HepG2 (cell line): ENCODE results near the gene CEACAM3. TPM values are rescaled to one million over a fixed set of nuclear protein-coding genes. Genes with fewer than 3 reads are reported as not detected.
"Not testable (repeated sequence)": the region's sequence is repeated elsewhere in the genome, so short reads cannot be mapped to it uniquely, and the experiment has no call there.

ENCODE experiments used
- ATAC-seq: fragments of 200-7000 bp; cut with Tn5 transposase; 3 replicates; pipeline ENCODE4 v1.9.1; 2020; ENCODE audit warnings: mild to moderate bottlenecking, moderate library complexity
- BruUV-seq: library from RNA; stranded (reverse); fragments of 400-500 nt; replicated peaks from 2 replicates; lab custom pipeline; 2021; lab: Mats Ljungman, UMichigan
- CTCF ChIA-PET: fragments of 300-600 bp; formaldehyde crosslinking; extraction: SDS; loops from one replicate; lab custom pipeline; 2021; ENCODE audit warnings: low total read pairs, inconsistent platforms, low intra/inter-chr PET ratio; lab: Yijun Ruan, JAX
- POLR2A ChIA-PET: fragments of 350-600 bp; sonication (Branson Sonifier 250); formaldehyde crosslinking; loops from one replicate; lab custom pipeline; 2020; ENCODE audit warnings: antibody characterized with exemption, inconsistent platforms; lab: Yijun Ruan, JAX
- DNase-seq: peaks from one replicate; pipeline ENCODE4 v3.0.0-alpha.2; 2015; ENCODE audit warnings: low spot score
- FAIRE-seq: peaks from 3 replicates; lab custom pipeline; 2011; peaks lifted over from hg19 to GRCh38; lab: Jason Lieb, UNC
- H2AFZ ChIP-seq: one replicate; pipeline ENCODE4 v1.6.1; 2011; ENCODE audit warnings: low read length, inconsistent platforms
- H3K27ac ChIP-seq: fragments of 300-600 bp; 3 replicates; pipeline ENCODE4 v1.8.0; 2011; ENCODE audit warnings: mixed run types, mild to moderate bottlenecking, mixed read lengths, low read length, inconsistent platforms; ENCODE audit not compliant: insufficient read depth; ENCODE audit errors: extremely low read length
- H3K27me3 ChIP-seq, 2 experiments: fragments of 200-600 bp in 1 of 2; 2 replicates in 1 of 2; 3 replicates in 1 of 2; pipeline versions ENCODE4 v1.6.0 to v1.8.0; 2011; ENCODE audit warnings: low read length in 2 of 2, mild to moderate bottlenecking in 2 of 2, moderate library complexity in 2 of 2, inconsistent platforms in 1 of 2; ENCODE audit not compliant: insufficient read depth in 2 of 2, control insufficient read depth in 1 of 2
- H3K36me3 ChIP-seq, 2 experiments: fragments of 200-600 bp in 1 of 2; replicated peaks in 1 of 2; 2 replicates in 1 of 2; 3 replicates in 1 of 2; pipeline versions ENCODE4 v1.5.1 to v1.8.0; 2011; ENCODE audit warnings: low read length in 2 of 2, inconsistent platforms in 1 of 2; ENCODE audit not compliant: insufficient read depth in 2 of 2, control insufficient read depth in 1 of 2
- H3K4me1 ChIP-seq: 2 replicates; pipeline ENCODE4 v1.5.1; 2012; ENCODE audit warnings: low read length, inconsistent platforms; ENCODE audit not compliant: insufficient read depth
- H3K4me2 ChIP-seq: 2 replicates; pipeline ENCODE4 v1.6.0; 2011; ENCODE audit warnings: low read depth, low read length, inconsistent platforms
- H3K4me3 ChIP-seq, 3 experiments: fragments of 200-600 bp in 1 of 3; sonication (generic), shearing (Covaris generic) in 1 of 3; replicated peaks in 1 of 3; 2 replicates each; pipeline ENCODE4 v1.5.1; 2011 to 2016; ENCODE audit warnings: low read length in 3 of 3, inconsistent platforms in 2 of 3, low read depth in 2 of 3, mild to moderate bottlenecking in 2 of 3, control low read depth in 1 of 3, mixed read lengths in 1 of 3; ENCODE audit not compliant: insufficient read depth in 1 of 3
- H3K79me2 ChIP-seq: one replicate; pipeline ENCODE4 v1.6.1; 2011; ENCODE audit warnings: low read length, inconsistent platforms; ENCODE audit not compliant: insufficient read depth
- H3K9ac ChIP-seq: 2 replicates; pipeline ENCODE4 v1.6.0; 2011; ENCODE audit warnings: mild to moderate bottlenecking, low read depth, low read length, inconsistent platforms; ENCODE audit not compliant: insufficient read depth
- H3K9me3 ChIP-seq: 2 replicates; pipeline ENCODE4 v1.5.1; 2012; ENCODE audit warnings: mild to moderate bottlenecking, low read length
- H4K20me1 ChIP-seq: 2 replicates; pipeline ENCODE4 v1.6.0; 2011; ENCODE audit warnings: inconsistent platforms, mild to moderate bottlenecking, low read length, moderate library complexity; ENCODE audit not compliant: insufficient read depth
- ASH2L ChIP-seq: fragments of 300-600, 200-600 bp; sonication (generic); IDR thresholded peaks from 2 replicates; pipeline ENCODE4 v1.7.0; 2017; ENCODE audit warnings: low read depth, mild to moderate bottlenecking, moderate library complexity, mixed read lengths, low read length; ENCODE audit not compliant: insufficient read length
- ATM ChIP-seq: fragments of 450-650 bp; IDR thresholded peaks from 2 replicates; pipeline ENCODE4 v1.7.1; 2017; ENCODE audit warnings: mild to moderate bottlenecking, borderline replicate concordance
- EP300 ChIP-seq, 3 experiments: sonication (generic) in 1 of 3; formaldehyde crosslinking in 1 of 3; IDR thresholded peaks; 2 replicates each; pipeline versions ENCODE4 v1.5.1 to v1.6.1; 2011 to 2020; ENCODE audit warnings: low read depth in 2 of 3, low read length in 2 of 3, borderline replicate concordance in 1 of 3, improper control_type of control experiment in 1 of 3, mild to moderate bottlenecking in 1 of 3, missing genetic modification reagents in 1 of 3, moderate library complexity in 1 of 3
- KLF15 ChIP-seq: sonication (generic); formaldehyde crosslinking; IDR thresholded peaks from 2 replicates; pipeline ENCODE4 v1.8.1; 2023; ENCODE audit warnings: borderline replicate concordance, mild to moderate bottlenecking, inconsistent platforms, missing genetic modification reagents, mixed read lengths
- MAX ChIP-seq: IDR thresholded peaks from 2 replicates; pipeline ENCODE4 v1.6.1; 2012; ENCODE audit warnings: inconsistent platforms
- NFIC ChIP-seq: IDR thresholded peaks from 2 replicates; pipeline ENCODE4 v1.6.1; 2012; ENCODE audit warnings: mild to moderate bottlenecking, low read length, inconsistent platforms
- PITX1 ChIP-seq: sonication (generic); formaldehyde crosslinking; IDR thresholded peaks from 2 replicates; pipeline ENCODE4 v1.5.1; 2020; ENCODE audit warnings: mild to moderate bottlenecking, missing genetic modification reagents
- ZBTB43 ChIP-seq: sonication (generic); formaldehyde crosslinking; conservative IDR thresholded peaks from 2 replicates; pipeline ENCODE4 v1.4.0; 2020; ENCODE audit warnings: missing genetic modification reagents
- ZNF205 ChIP-seq: IDR thresholded peaks from 2 replicates; pipeline ENCODE4 v1.6.1; 2018; ENCODE audit warnings: missing biosample characterization, missing genetic modification reagents
- WGBS: methylation state at CpG from one replicate; pipeline ENCODE4 v1.1.6; 2017; ENCODE audit warnings: low lambda C conversion rate; 5-methylcytosine and 5-hydroxymethylcytosine counted together
- in situ Hi-C: cut with HindIII; loops from 2 replicates; pipeline ENCODE4 v1.10.0; 2017; ENCODE audit warnings: low pct_unique_long_range_greater_than_20kb; ENCODE audit not compliant: extremely low pct_ligation_motif_present
- intact Hi-C: fragments of 100-400 bp; cut with micrococcal nuclease; formaldehyde crosslinking; loops from one replicate; pipeline ENCODE4 v1.10.0; 2022; ENCODE audit not compliant: unreplicated experiment
- polyA plus RNA-seq, 8 experiments: library from polyadenylated mRNA; depleted of rRNA in 3 of 8; stranded (reverse) in 7 of 8; unstranded in 1 of 8; fragments of >200 nt; fragmentation: Illumina TruSeq in 4 of 8; extraction: Trizol in 4 of 8; gene quantifications; 2 replicates each; pipeline versions ENCODE4 v1.2.1 to v1.2.3, GENCODE V29; 2011 to 2016; ENCODE audit warnings: low read depth in 4 of 8, missing spikeins in 1 of 8, mixed read lengths in 1 of 8; ENCODE audit not compliant: insufficient read depth in 1 of 8
- total RNA-seq, 5 experiments: library from RNA; depleted of rRNA; stranded (reverse); fragments of >200 nt; fragmentation: Illumina TruSeq; extraction: Trizol; gene quantifications; 2 replicates each; pipeline ENCODE4 v1.2.3, GENCODE V29; 2016; ENCODE audit warnings: low read depth in 1 of 5

Gene CEACAM3
- total and polyA plus RNA-seq, 2 of the 13 experiments (the other 11 are each of a cell fraction or from before 2014, with no cell fraction given) = not detected

DNA sequence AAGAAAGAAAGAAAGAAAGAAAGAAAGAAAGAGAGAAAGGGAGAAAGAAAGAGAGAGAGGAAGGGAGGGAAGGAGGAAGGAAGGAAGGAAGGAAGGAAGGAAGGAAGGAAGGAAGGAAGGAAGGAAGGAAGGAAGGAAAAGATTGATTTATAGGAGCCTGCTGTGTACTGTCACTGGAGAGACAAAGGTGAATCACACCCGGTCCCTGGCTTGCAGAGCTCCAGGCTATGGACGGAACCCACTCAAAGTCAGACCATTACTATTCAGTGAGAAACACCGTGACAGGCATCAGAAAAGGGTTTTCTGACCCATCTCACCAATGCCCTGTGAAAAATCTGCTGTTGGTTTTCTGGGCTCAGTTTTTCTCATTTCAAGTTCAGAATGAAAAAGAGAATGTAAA is 48.4 kb upstream of the CEACAM3 start (continued):
- TF ChIP-seq MAX (no peak), NFIC (no peak), PITX1 (no peak), KLF15 (no peak), EP300 (IDR thresholded peaks at IDR 0.05; ENCODE audit: low read depth in 2 of 2, low read length in 2 of 2) (no peak), EP300 (CRISPR knock-in tag; IDR thresholded peaks at IDR 0.05; ENCODE audit: borderline replicate concordance) (no peak), ZNF205 (CRISPR knock-in tag) (no peak), ZBTB43 (CRISPR knock-in tag) (no peak), ASH2L (no peak), ATM (no peak)

DNA sequence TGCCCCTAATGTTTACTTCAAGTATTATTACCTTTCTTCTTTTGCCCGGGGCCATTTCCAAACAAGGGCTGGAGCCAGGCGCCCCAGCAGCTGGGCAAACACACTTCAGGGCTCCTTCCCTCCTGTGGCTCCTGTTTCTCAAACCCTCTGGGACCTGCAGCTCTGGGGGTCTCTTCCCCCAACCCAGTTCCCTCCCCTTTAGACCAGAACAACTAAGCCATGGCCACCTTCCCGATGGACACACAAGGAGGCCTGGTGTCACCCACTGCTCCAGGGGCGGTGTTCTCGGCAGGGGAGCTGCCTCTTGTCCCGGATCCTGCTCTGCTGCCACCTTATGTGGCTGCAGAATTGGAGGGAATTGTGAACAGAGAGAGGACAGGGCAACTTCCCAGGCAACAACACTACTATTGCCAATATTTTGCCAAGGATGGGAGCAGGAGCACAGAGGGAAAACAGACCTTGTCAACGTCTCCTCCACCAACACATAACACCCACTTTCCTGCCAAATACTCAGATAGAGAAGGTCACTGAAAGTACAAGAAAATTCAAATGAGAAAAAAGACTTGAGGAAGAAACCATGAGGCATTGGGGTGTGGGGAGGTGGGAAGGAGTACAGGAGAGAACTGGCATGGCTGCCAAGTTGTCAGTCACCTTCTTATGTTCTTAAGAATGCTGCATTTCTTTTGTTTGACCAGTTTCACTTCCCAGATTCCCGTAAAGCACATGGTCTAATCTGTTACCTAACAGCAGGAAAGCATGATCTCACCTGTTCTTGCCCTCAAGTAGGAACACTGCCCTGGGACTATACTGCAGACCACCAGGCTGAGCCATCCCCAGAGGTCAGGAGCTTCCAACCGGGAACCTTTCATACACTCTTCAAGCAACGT is 45.9 kb upstream of the CEACAM3 start:
- H3K9me3 ChIP-seq, H3K36me3 ChIP-seq, H3K9ac ChIP-seq, H3K4me2 ChIP-seq, ATAC-seq, H4K20me1 ChIP-seq, POLR2A ChIA-PET, H3K27ac ChIP-seq, H3K79me2 ChIP-seq, H3K4me1 ChIP-seq, DNase-seq, BruUV-seq, intact Hi-C loops, H2AFZ ChIP-seq, in situ Hi-C loops, FAIRE-seq, H3K4me3 ChIP-seq, CTCF ChIA-PET: not testable (repeated sequence)
- peaks cover 0 to 14% of the 10 kb centered on the region in 2 experiments; a peak in 2 of 5 replicates for H3K27me3 ChIP-seq
- WGBS = 3% methylated on average over 6 of the region's 10 CpGs
